GM12891 (cell line): ENCODE results near the gene NEK9.

Experiments used
- POLR2A ChIP-seq: IDR thresholded peaks from 2 replicates; pipeline ENCODE4 v1.6.1; 2011; ENCODE audit warnings: low read depth, low read length, control low read depth
- POLR2AphosphoS5 ChIP-seq: IDR thresholded peaks from 2 replicates; pipeline ENCODE4 v1.6.1; 2011; ENCODE audit warnings: low read depth, low read length, control low read depth

DNA sequence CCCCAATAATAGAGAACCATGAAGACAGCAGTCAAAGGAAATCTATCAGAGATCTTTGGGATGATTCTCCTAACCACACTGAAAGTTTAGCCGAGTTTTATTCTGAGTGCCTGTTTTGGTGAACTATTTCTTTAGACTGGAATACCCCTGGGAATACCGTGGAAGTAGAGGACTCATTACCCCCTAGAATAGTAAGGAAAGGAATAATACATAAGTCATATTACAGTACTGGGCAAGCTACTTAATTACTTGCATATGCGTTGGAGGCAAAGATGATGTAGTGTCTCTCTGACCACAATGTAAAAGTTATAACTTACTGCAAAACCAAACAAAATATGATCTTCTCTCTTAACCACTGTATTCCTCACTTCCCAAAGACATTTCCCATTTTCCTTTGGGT lies 32.0 kb downstream of the NEK9 start:
- TF ChIP-seq POLR2AphosphoS5 (no peak), POLR2A (no peak)
